ENCODE measurements around the gene EDN3. TPM values are rescaled to one million over a fixed set of nuclear protein-coding genes. Genes with fewer than 3 reads are reported as not detected.

Gene EDN3
- total RNA-seq, 1 donor from 2014 or later = not detected

- no peak for DNase-seq (ENCODE audit: low read depth, low spot score)
Observed at GRCh38 chr20:59363101-59363500, 62.7 kb downstream of the EDN3 start.

GRCh38 chr20:59364611-59365010 lies 64.2 kb downstream of the EDN3 start:
- DNase-seq (ENCODE audit: low read depth, low spot score) = no peak

GRCh38 chr20:59365611-59366285 lies 65.3 kb downstream of the EDN3 start:
- no peak for DNase-seq (ENCODE audit: low read depth, low spot score)

- DNase-seq (ENCODE audit: low read depth, low spot score) = no peak
Observed at GRCh38 chr20:59371431-59371830, 71.0 kb downstream of the EDN3 start.

GRCh38 chr20:59374261-59374660 lies 73.8 kb downstream of the EDN3 start:
- DNase-seq (ENCODE audit: low read depth, low spot score) = no peak

- DNase-seq (ENCODE audit: low read depth, low spot score) = no peak
Observed at GRCh38 chr20:59375541-59375940, 75.1 kb downstream of the EDN3 start.

Other genes with a start within 250 kb of the EDN3 start
- not detected in 2 replicates for gene ZNF831, start 136.8 kb upstream of the EDN3 start, total RNA-seq